PC-9 (cell line): ENCODE measurements around the gene GRB14.
"Not testable (repeated sequence)": the region's sequence is repeated elsewhere in the genome, so short reads cannot be mapped to it uniquely, and the experiment has no call there.

Experiments used
- CTCF ChIP-seq: fragments of 200-600 bp; sonication (generic); conservative IDR thresholded peaks from 2 replicates; pipeline ENCODE4 v1.6.1; 2017; ENCODE audit warnings: mixed run types, antibody characterized with exemption, mild to moderate bottlenecking, moderate library complexity
- EZH2 ChIP-seq: fragments of 200-600 bp; sonication (generic); IDR thresholded peaks from 2 replicates; pipeline ENCODE4 v1.8.0; 2017; ENCODE audit warnings: antibody characterized with exemption, low read depth

DNA sequence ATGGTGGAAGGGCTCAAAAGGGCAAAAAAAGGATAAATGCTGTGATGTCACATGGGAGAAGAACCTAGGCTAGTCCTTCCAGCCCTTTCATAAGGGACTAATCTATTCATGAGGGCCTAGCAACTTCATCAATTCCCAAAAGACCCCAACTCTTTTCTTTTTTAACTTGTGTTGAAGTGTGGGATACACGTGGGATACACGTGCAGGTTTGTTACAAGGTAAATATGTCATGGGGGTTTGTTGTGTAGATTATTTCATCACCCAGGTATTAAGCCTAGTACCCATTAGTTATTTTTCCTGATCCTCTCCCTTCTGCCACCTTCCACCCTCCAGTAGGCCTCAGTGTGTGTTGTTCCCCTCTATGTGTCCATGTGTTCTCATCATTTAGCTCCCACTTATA, 156.2 kb downstream of the GRB14 start:
- TF ChIP-seq CTCF, EZH2: not testable (repeated sequence)
